Endothelial cell of umbilical vein (primary cell): ENCODE data around the gene RECQL5.

ENCODE experiments used
- CTCF ChIP-seq, 2 donors: IDR thresholded peaks; 1 replicate in 1 of 2; 2 replicates in 1 of 2; pipeline ENCODE4 v1.5.1; 2011; ENCODE audit warnings: low read length in 2 of 2, mild to moderate bottlenecking in 2 of 2, moderate library complexity in 2 of 2, control low read depth in 1 of 2, inconsistent platforms in 1 of 2, low read depth in 1 of 2; ENCODE audit not compliant: insufficient read depth in 1 of 2; ENCODE audit errors: extremely low read depth in 1 of 2
- EZH2 ChIP-seq: IDR thresholded peaks from 2 replicates; pipeline ENCODE4 v1.6.1; 2012; ENCODE audit warnings: borderline replicate concordance, low read depth, mild to moderate bottlenecking, moderate library complexity, low read length, inconsistent platforms; ENCODE audit not compliant: severe bottlenecking
- FOS ChIP-seq: IDR thresholded peaks from 2 replicates; pipeline ENCODE4 v1.6.1; 2011; ENCODE audit warnings: mild to moderate bottlenecking, low read length, moderate library complexity, borderline replicate concordance; ENCODE audit not compliant: insufficient read depth
- GATA2 ChIP-seq: IDR thresholded peaks from 2 replicates; pipeline ENCODE4 v1.7.0; 2011; ENCODE audit warnings: low read depth, mild to moderate bottlenecking, moderate library complexity, mixed read lengths, low read length; ENCODE audit not compliant: insufficient read length, insufficient read depth
- JUN ChIP-seq: IDR thresholded peaks from 2 replicates; pipeline ENCODE4 v1.6.1; 2011; ENCODE audit warnings: borderline replicate concordance, low read depth; ENCODE audit not compliant: insufficient read length, insufficient read depth
- POLR2A ChIP-seq: IDR thresholded peaks from 2 replicates; pipeline ENCODE4 v1.6.1; 2012; ENCODE audit warnings: low read depth, mild to moderate bottlenecking, control low read depth, low read length
- POLR2AphosphoS5 ChIP-seq: IDR thresholded peaks from 2 replicates; pipeline ENCODE4 v1.6.1; 2012; ENCODE audit warnings: low read depth, mild to moderate bottlenecking, control low read depth, low read length, moderate library complexity; ENCODE audit not compliant: insufficient read depth
- TF ChIP-seq, protein P1 (sequence below): IDR thresholded peaks from 2 replicates; pipeline ENCODE4 v1.6.1; 2011; ENCODE audit not compliant: insufficient read depth, insufficient read length

DNA sequence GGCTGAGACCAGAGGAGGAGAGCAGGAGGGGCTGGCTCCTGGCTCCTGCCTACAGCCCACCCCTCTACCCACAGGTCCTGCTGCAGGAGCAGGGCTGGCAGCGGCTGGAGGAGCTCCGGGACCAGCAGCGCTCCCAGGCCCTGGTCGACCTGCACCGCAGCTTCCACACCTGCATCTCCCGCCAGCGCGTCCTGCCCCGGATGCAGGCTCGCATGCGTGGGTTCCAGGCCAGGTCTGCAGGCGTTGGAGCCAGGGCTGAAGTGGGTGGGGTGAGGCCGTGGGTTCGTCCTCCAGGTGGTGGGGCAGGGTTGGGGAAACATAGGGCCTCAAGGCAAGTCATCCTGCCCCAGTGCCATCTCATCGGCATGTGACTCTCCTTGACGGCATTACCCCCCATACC, 61.2 kb downstream of the RECQL5 start:
- TF ChIP-seq POLR2AphosphoS5 (no peak), POLR2A (no peak), CTCF (IDR thresholded peaks at IDR 0.05; ENCODE audit: extremely low read depth in 1 of 2, insufficient read depth in 1 of 2, low read depth in 1 of 2, low read length in 2 of 2) (no peak), EZH2 (no peak), FOS (no peak), JUN (no peak), GATA2 (no peak)
- TF ChIP-seq, protein P1, sequence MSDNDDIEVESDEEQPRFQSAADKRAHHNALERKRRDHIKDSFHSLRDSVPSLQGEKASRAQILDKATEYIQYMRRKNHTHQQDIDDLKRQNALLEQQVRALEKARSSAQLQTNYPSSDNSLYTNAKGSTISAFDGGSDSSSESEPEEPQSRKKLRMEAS: no peak
